HepG2 (cell line): ENCODE data around the gene MTCL1. TPM values are rescaled to one million over a fixed set of nuclear protein-coding genes. Genes with fewer than 3 reads are reported as not detected.

ENCODE experiments used
- ATAC-seq: fragments of 200-7000 bp; cut with Tn5 transposase; 3 replicates; pipeline ENCODE4 v1.9.1; 2020; ENCODE audit warnings: mild to moderate bottlenecking, moderate library complexity
- BruUV-seq: library from RNA; stranded (reverse); fragments of 400-500 nt; replicated peaks from 2 replicates; lab custom pipeline; 2021; lab: Mats Ljungman, UMichigan
- CTCF ChIA-PET: fragments of 300-600 bp; formaldehyde crosslinking; extraction: SDS; loops from one replicate; lab custom pipeline; 2021; ENCODE audit warnings: low total read pairs, inconsistent platforms, low intra/inter-chr PET ratio; lab: Yijun Ruan, JAX
- POLR2A ChIA-PET: fragments of 350-600 bp; sonication (Branson Sonifier 250); formaldehyde crosslinking; loops from one replicate; lab custom pipeline; 2020; ENCODE audit warnings: antibody characterized with exemption, inconsistent platforms; lab: Yijun Ruan, JAX
- DNase-seq: peaks from one replicate; pipeline ENCODE4 v3.0.0-alpha.2; 2015; ENCODE audit warnings: low spot score
- FAIRE-seq: peaks from 3 replicates; lab custom pipeline; 2011; peaks lifted over from hg19 to GRCh38; lab: Jason Lieb, UNC
- H2AFZ ChIP-seq: one replicate; pipeline ENCODE4 v1.6.1; 2011; ENCODE audit warnings: low read length, inconsistent platforms
- H3K27ac ChIP-seq: fragments of 300-600 bp; 3 replicates; pipeline ENCODE4 v1.8.0; 2011; ENCODE audit warnings: mixed run types, mild to moderate bottlenecking, mixed read lengths, low read length, inconsistent platforms; ENCODE audit not compliant: insufficient read depth; ENCODE audit errors: extremely low read length
- H3K27me3 ChIP-seq, 2 experiments: fragments of 200-600 bp in 1 of 2; 2 replicates in 1 of 2; 3 replicates in 1 of 2; pipeline versions ENCODE4 v1.6.0 to v1.8.0; 2011; ENCODE audit warnings: low read length in 2 of 2, mild to moderate bottlenecking in 2 of 2, moderate library complexity in 2 of 2, inconsistent platforms in 1 of 2; ENCODE audit not compliant: insufficient read depth in 2 of 2, control insufficient read depth in 1 of 2
- H3K36me3 ChIP-seq, 2 experiments: fragments of 200-600 bp in 1 of 2; replicated peaks in 1 of 2; 2 replicates in 1 of 2; 3 replicates in 1 of 2; pipeline versions ENCODE4 v1.5.1 to v1.8.0; 2011; ENCODE audit warnings: low read length in 2 of 2, inconsistent platforms in 1 of 2; ENCODE audit not compliant: insufficient read depth in 2 of 2, control insufficient read depth in 1 of 2
- H3K4me1 ChIP-seq: 2 replicates; pipeline ENCODE4 v1.5.1; 2012; ENCODE audit warnings: low read length, inconsistent platforms; ENCODE audit not compliant: insufficient read depth
- H3K4me2 ChIP-seq: 2 replicates; pipeline ENCODE4 v1.6.0; 2011; ENCODE audit warnings: low read depth, low read length, inconsistent platforms
- H3K4me3 ChIP-seq, 3 experiments: fragments of 200-600 bp in 1 of 3; sonication (generic), shearing (Covaris generic) in 1 of 3; replicated peaks in 1 of 3; 2 replicates each; pipeline ENCODE4 v1.5.1; 2011 to 2016; ENCODE audit warnings: low read length in 3 of 3, inconsistent platforms in 2 of 3, low read depth in 2 of 3, mild to moderate bottlenecking in 2 of 3, control low read depth in 1 of 3, mixed read lengths in 1 of 3; ENCODE audit not compliant: insufficient read depth in 1 of 3
- H3K79me2 ChIP-seq: one replicate; pipeline ENCODE4 v1.6.1; 2011; ENCODE audit warnings: low read length, inconsistent platforms; ENCODE audit not compliant: insufficient read depth
- H3K9ac ChIP-seq: 2 replicates; pipeline ENCODE4 v1.6.0; 2011; ENCODE audit warnings: mild to moderate bottlenecking, low read depth, low read length, inconsistent platforms; ENCODE audit not compliant: insufficient read depth
- H3K9me3 ChIP-seq: 2 replicates; pipeline ENCODE4 v1.5.1; 2012; ENCODE audit warnings: mild to moderate bottlenecking, low read length
- H4K20me1 ChIP-seq: 2 replicates; pipeline ENCODE4 v1.6.0; 2011; ENCODE audit warnings: inconsistent platforms, mild to moderate bottlenecking, low read length, moderate library complexity; ENCODE audit not compliant: insufficient read depth
- GFI1 ChIP-seq: sonication (generic); formaldehyde crosslinking; IDR thresholded peaks from 2 replicates; pipeline ENCODE4 v1.5.0; 2020; ENCODE audit warnings: missing genetic modification reagents, mild to moderate bottlenecking, borderline replicate concordance
- HHEX ChIP-seq: IDR thresholded peaks from 2 replicates; pipeline ENCODE4 v1.6.1; 2016; ENCODE audit warnings: control low read depth
- TFAP4 ChIP-seq: sonication (generic); IDR thresholded peaks from 2 replicates; pipeline ENCODE4 v1.6.1; 2016; ENCODE audit warnings: low read depth, borderline replicate concordance
- ZFP91 ChIP-seq: sonication (generic); formaldehyde crosslinking; IDR thresholded peaks from 2 replicates; pipeline ENCODE4 v1.9.0; 2022; ENCODE audit warnings: missing genetic modification reagents, mild to moderate bottlenecking, borderline replicate concordance
- ZNF326 ChIP-seq: sonication (generic); formaldehyde crosslinking; IDR thresholded peaks from 2 replicates; pipeline ENCODE4 v1.4.0; 2020; ENCODE audit warnings: missing genetic modification reagents, borderline replicate concordance
- ZNF44 ChIP-seq: sonication (generic); formaldehyde crosslinking; IDR thresholded peaks from 2 replicates; pipeline ENCODE4 v1.5.1; 2020; ENCODE audit warnings: mild to moderate bottlenecking, missing genetic modification reagents
- ZNF580 ChIP-seq: IDR thresholded peaks from 2 replicates; pipeline ENCODE4 v1.6.1; 2016; ENCODE audit warnings: low read depth, borderline replicate concordance
- ZNF761 ChIP-seq: sonication (generic); formaldehyde crosslinking; conservative IDR thresholded peaks from 2 replicates; pipeline ENCODE4 v1.4.0; 2020; ENCODE audit warnings: mild to moderate bottlenecking, missing genetic modification reagents
- ZNF782 ChIP-seq: sonication (generic); formaldehyde crosslinking; IDR thresholded peaks from 2 replicates; pipeline ENCODE4 v1.4.0; 2020; ENCODE audit warnings: missing genetic modification reagents, mild to moderate bottlenecking, borderline replicate concordance
- WGBS: methylation state at CpG from one replicate; pipeline ENCODE4 v1.1.6; 2017; ENCODE audit warnings: low lambda C conversion rate; 5-methylcytosine and 5-hydroxymethylcytosine counted together
- in situ Hi-C: cut with HindIII; loops from 2 replicates; pipeline ENCODE4 v1.10.0; 2017; ENCODE audit warnings: low pct_unique_long_range_greater_than_20kb; ENCODE audit not compliant: extremely low pct_ligation_motif_present
- intact Hi-C: fragments of 100-400 bp; cut with micrococcal nuclease; formaldehyde crosslinking; loops from one replicate; pipeline ENCODE4 v1.10.0; 2022; ENCODE audit not compliant: unreplicated experiment
- polyA plus RNA-seq, 8 experiments: library from polyadenylated mRNA; depleted of rRNA in 3 of 8; stranded (reverse) in 7 of 8; unstranded in 1 of 8; fragments of >200 nt; fragmentation: Illumina TruSeq in 4 of 8; extraction: Trizol in 4 of 8; gene quantifications; 2 replicates each; pipeline versions ENCODE4 v1.2.1 to v1.2.3, GENCODE V29; 2011 to 2016; ENCODE audit warnings: low read depth in 4 of 8, missing spikeins in 1 of 8, mixed read lengths in 1 of 8; ENCODE audit not compliant: insufficient read depth in 1 of 8
- total RNA-seq, 5 experiments: library from RNA; depleted of rRNA; stranded (reverse); fragments of >200 nt; fragmentation: Illumina TruSeq; extraction: Trizol; gene quantifications; 2 replicates each; pipeline ENCODE4 v1.2.3, GENCODE V29; 2016; ENCODE audit warnings: low read depth in 1 of 5
- TF ChIP-seq, protein P1 (sequence below): sonication (generic); formaldehyde crosslinking; IDR thresholded peaks from 2 replicates; pipeline ENCODE4 v1.9.0; 2021; ENCODE audit warnings: missing genetic modification reagents, mild to moderate bottlenecking, borderline replicate concordance

Gene MTCL1
- total and polyA plus RNA-seq, 2 of the 13 experiments (the other 11 are each of a cell fraction or from before 2014, with no cell fraction given), result 3.1 to 3.2 TPM

- Histone ChIP-seq H4K20me1 (no peaks in the 10 kb centered on the region), H3K79me2 (no peaks in the 10 kb centered on the region), H3K9me3 (no peaks in the 10 kb centered on the region), H3K4me3 (no peak overlapping the region), H3K9ac (no peak overlapping the region), H3K4me1 (no peaks in the 10 kb centered on the region), H3K27ac (no peak overlapping the region), H3K36me3 (no peaks in the 10 kb centered on the region), H3K27me3 (peaks cover 0 to under 1% of the 10 kb centered on the region in 2 experiments; a peak in 1 of 5 replicates), H2AFZ (no peak overlapping the region), H3K4me2 (no peak overlapping the region)
- no TSS peak for BruUV-seq
- intact Hi-C loops (no loop called here), in situ Hi-C loops (no loop called here)
- ChIA-PET POLR2A (no interaction called here), CTCF (no interaction called here)
- FAIRE-seq (no peak), ATAC-seq (no peak), DNase-seq (no peak)
- TF ChIP-seq TFAP4, result no peak
- TF ChIP-seq, protein P1, sequence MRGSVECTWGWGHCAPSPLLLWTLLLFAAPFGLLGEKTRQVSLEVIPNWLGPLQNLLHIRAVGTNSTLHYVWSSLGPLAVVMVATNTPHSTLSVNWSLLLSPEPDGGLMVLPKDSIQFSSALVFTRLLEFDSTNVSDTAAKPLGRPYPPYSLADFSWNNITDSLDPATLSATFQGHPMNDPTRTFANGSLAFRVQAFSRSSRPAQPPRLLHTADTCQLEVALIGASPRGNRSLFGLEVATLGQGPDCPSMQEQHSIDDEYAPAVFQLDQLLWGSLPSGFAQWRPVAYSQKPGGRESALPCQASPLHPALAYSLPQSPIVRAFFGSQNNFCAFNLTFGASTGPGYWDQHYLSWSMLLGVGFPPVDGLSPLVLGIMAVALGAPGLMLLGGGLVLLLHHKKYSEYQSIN (CRISPR knock-in tag), result no peak
- WGBS, result 83% methylated on average over 6 of the region's 6 CpGs
These were observed 37.3 kb downstream of the MTCL1 start for GRCh38 chr18:8742387-8743361.

- peaks cover 0 to 1% of the 10 kb centered on the region in 2 experiments; a peak in 1 of 5 replicates for H3K27me3 ChIP-seq
- H3K79me2 ChIP-seq, result no peaks in the 10 kb centered on the region
- H3K4me3 ChIP-seq, result no peak overlapping the region
- intact Hi-C loops (no loop called here), in situ Hi-C loops (no loop called here)
- no peak for FAIRE-seq
- no peak for ATAC-seq
- H3K4me1 ChIP-seq, result no peaks in the 10 kb centered on the region
- peaks cover 0 to 3% of the 10 kb centered on the region in 2 experiments; a peak in 1 of 5 replicates for H3K36me3 ChIP-seq
- no TSS peak for BruUV-seq
- H3K4me2 ChIP-seq, result no peak overlapping the region
- ChIA-PET POLR2A (no interaction called here), CTCF (no interaction called here)
- H3K9me3 ChIP-seq, result no peaks in the 10 kb centered on the region
- H3K27ac ChIP-seq, result no peak overlapping the region
- no peak overlapping the region for H2AFZ ChIP-seq
- no peak for DNase-seq
- 90% methylated on average over 7 of the region's 7 CpGs for WGBS
- no peaks in the 10 kb centered on the region for H4K20me1 ChIP-seq
- H3K9ac ChIP-seq, result no peak overlapping the region
- TF ChIP-seq ZFP91 (CRISPR knock-in tag) (no peak), ZNF326 (no peak), ZNF761 (CRISPR knock-in tag) (no peak), ZNF580 (CRISPR knock-in tag) (no peak), HHEX (CRISPR knock-in tag) (no peak), GFI1 (CRISPR knock-in tag) (no peak), ZNF782 (CRISPR knock-in tag) (no peak), ZNF44 (CRISPR knock-in tag) (no peak)
These were observed 38.7 kb downstream of the MTCL1 start for GRCh38 chr18:8744038-8744437.
